Retinal pigment epithelial cell (primary cell): Measurements from ENCODE around the gene COL26A1.

Source experiments
- DNase-seq: peaks from one replicate; pipeline ENCODE4 v3.0.0-alpha.2; 2010; ENCODE audit warnings: low read depth
- H3K4me3 ChIP-seq: 2 replicates; pipeline ENCODE4 v1.5.1; 2011; ENCODE audit warnings: mild to moderate bottlenecking, low read length, control low read depth, moderate library complexity
- TF ChIP-seq, protein P1 (sequence below): conservative IDR thresholded peaks from 2 replicates; pipeline ENCODE4 v1.5.1; 2011; ENCODE audit warnings: low read depth, low read length, control low read depth, inconsistent platforms

Gene COL26A1

DNA sequence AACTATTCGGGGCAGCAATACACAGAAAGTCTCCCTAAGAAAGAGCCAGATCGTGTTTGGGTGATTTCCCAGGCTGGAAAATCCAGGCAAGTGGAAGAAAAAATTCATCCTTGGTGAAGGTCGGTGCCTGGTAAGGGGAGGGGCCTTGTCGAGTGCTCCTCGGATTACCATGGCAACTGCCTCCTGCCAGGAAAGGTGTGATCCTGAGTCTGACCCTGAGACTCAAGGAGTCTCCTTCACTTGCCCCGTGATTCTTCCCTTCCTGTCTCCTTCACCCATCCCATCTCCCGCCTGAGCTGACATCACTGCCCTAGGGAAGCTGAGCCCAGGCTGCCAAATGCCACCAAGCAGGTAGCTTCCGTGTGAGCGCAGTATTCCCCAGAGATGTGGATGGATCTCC lies 154.2 kb downstream of the COL26A1 start:
- peak; percentile 46 for DNase-seq
- H3K4me3 ChIP-seq: no peak overlapping the region
- TF ChIP-seq, protein P1, sequence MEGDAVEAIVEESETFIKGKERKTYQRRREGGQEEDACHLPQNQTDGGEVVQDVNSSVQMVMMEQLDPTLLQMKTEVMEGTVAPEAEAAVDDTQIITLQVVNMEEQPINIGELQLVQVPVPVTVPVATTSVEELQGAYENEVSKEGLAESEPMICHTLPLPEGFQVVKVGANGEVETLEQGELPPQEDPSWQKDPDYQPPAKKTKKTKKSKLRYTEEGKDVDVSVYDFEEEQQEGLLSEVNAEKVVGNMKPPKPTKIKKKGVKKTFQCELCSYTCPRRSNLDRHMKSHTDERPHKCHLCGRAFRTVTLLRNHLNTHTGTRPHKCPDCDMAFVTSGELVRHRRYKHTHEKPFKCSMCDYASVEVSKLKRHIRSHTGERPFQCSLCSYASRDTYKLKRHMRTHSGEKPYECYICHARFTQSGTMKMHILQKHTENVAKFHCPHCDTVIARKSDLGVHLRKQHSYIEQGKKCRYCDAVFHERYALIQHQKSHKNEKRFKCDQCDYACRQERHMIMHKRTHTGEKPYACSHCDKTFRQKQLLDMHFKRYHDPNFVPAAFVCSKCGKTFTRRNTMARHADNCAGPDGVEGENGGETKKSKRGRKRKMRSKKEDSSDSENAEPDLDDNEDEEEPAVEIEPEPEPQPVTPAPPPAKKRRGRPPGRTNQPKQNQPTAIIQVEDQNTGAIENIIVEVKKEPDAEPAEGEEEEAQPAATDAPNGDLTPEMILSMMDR: no peak

DNA sequence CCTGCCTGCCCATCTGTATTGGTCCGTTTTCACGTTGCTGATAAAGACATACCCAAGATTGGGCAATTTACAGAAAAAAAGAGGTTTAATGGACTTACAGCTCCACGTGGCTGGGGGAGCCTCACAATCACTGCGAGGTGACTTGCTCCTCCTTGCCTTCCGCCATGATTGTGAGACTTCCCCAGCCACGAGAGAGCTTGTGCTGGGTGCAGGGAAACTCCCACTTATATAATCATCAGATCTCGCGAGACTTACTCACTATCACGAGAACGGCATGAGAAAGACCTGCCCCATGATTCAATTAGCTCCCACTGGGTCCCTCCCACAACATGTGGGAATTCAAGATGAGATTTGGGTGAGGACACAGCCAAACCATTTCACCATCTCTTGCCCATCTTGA lies 154.6 kb downstream of the COL26A1 start:
- DNase-seq: no peak
- TF ChIP-seq, protein P1: no peak

GRCh38 chr7:101518336-101518735 lies 155.7 kb downstream of the COL26A1 start:
- DNase-seq: no peak
- no peak overlapping the region for H3K4me3 ChIP-seq
- TF ChIP-seq, protein P1: no peak

More for the DNA sequence above, 154.6 kb downstream of the COL26A1 start:
- no peak overlapping the region for H3K4me3 ChIP-seq

GRCh38 chr7:101519324-101520023 lies 156.8 kb downstream of the COL26A1 start:
- DNase-seq: no peak
- no peak overlapping the region for H3K4me3 ChIP-seq

GRCh38 chr7:101521430-101521925 lies 158.8 kb downstream of the COL26A1 start:
- TF ChIP-seq, protein P1: no peak
- no peak for DNase-seq
- no peak overlapping the region for H3K4me3 ChIP-seq

More at GRCh38 chr7:101519324-101520023, 156.8 kb downstream of the COL26A1 start:
- TF ChIP-seq, protein P1: no peak

DNA sequence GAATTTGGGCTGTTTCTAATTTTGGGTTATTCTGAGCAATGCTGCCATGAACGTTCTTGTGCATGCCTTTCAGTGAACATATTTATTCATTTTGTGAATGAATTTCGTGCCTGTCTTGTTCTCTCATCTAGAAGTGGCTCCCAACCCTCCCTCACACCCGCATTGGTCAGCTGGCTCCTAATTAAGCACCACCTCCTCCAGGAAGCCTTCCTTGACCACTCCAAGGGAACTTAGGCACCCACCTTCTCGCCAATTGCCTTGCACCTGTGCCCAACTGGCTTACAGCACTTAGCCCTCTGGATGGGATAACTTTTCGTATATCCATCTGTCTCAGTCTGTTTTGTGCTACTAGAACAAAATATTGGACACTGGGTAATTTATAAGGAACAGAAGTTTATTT lies 159.3 kb downstream of the COL26A1 start:
- TF ChIP-seq, protein P1: no peak
- no peak overlapping the region for H3K4me3 ChIP-seq
- no peak for DNase-seq

- no peak for DNase-seq
- no peak overlapping the region for H3K4me3 ChIP-seq
- TF ChIP-seq, protein P1: no peak
These were observed 165.4 kb downstream of the COL26A1 start for GRCh38 chr7:101527844-101528667.
